Spleen (tissue), 11 donors: Measurements from ENCODE around the gene SCAMP5. TPM values are rescaled to one million over a fixed set of nuclear protein-coding genes. Genes with fewer than 3 reads are reported as not detected.
A peak's percentile ranks its signal among the peaks of the same experiment; 100 is the strongest.

ENCODE experiments used
- DNase-seq: peaks from one replicate; pipeline ENCODE4 v3.0.0-alpha.2; 2020
- H3K27ac ChIP-seq, 8 donors: fragments of 200-600 bp; sonication (generic) in 7 of 8; 1 replicate in 4 of 8; 2 replicates in 4 of 8; pipeline versions ENCODE4 v1.5.0 to v1.8.0; 2016 to 2021; ENCODE audit warnings: inconsistent platforms in 4 of 8, mild to moderate bottlenecking in 4 of 8, moderate library complexity in 1 of 8
- H3K27me3 ChIP-seq, 7 donors: fragments of 200-600 bp; sonication (generic) in 6 of 7; replicated peaks in 1 of 7; 1 replicate in 4 of 7; 2 replicates in 3 of 7; pipeline versions ENCODE4 v1.5.0 to v1.8.0; 2016 to 2021; ENCODE audit warnings: inconsistent platforms in 3 of 7, mild to moderate bottlenecking in 1 of 7
- H3K36me3 ChIP-seq, 6 donors: fragments of 200-600 bp; sonication (generic) in 5 of 6; 1 replicate in 4 of 6; 2 replicates in 2 of 6; pipeline versions ENCODE4 v1.5.0 to v1.8.0; 2016 to 2021; ENCODE audit warnings: inconsistent platforms in 2 of 6
- H3K4me1 ChIP-seq, 6 donors: fragments of 200-600 bp; sonication (generic) in 5 of 6; 1 replicate in 3 of 6; 2 replicates in 3 of 6; pipeline versions ENCODE4 v1.5.0 to v1.8.0; 2016 to 2021; ENCODE audit warnings: inconsistent platforms in 3 of 6
- H3K4me3 ChIP-seq, 8 donors: fragments of 200-600 bp; sonication (generic) in 7 of 8; 1 replicate in 4 of 8; 2 replicates in 4 of 8; pipeline versions ENCODE4 v1.5.0 to v1.8.0; 2016 to 2021; ENCODE audit warnings: inconsistent platforms in 4 of 8, mild to moderate bottlenecking in 4 of 8, moderate library complexity in 2 of 8
- H3K9me3 ChIP-seq, 8 donors: fragments of 200-600 bp; sonication (generic) in 7 of 8; 1 replicate in 4 of 8; 2 replicates in 4 of 8; pipeline versions ENCODE4 v1.5.0 to v1.8.0; 2016 to 2021; ENCODE audit warnings: inconsistent platforms in 4 of 8
- POLR2A ChIP-seq, 3 donors: fragments of 450-650 bp; IDR thresholded peaks; one replicate each; pipeline ENCODE4 v1.5.1; 2017; ENCODE audit warnings: antibody characterized with exemption in 3 of 3, mild to moderate bottlenecking in 1 of 3
- POLR2AphosphoS5 ChIP-seq, 3 donors: sonication (generic); formaldehyde crosslinking; IDR thresholded peaks; one replicate each; pipeline ENCODE4 v1.5.1; 2017; ENCODE audit warnings: antibody characterized with exemption in 3 of 3
- WGBS, 5 donors: extraction: QIAGEN DNeasy Blood & Tissue Kit in 3 of 5; methylation state at CpG; one replicate each; pipeline versions ENCODE4 v1.1.5 to v1.1.7; 2013 to 2018; 5-methylcytosine and 5-hydroxymethylcytosine counted together
- intact Hi-C: fragments of 100-400 bp; cut with DNase I; formaldehyde crosslinking; loops from one replicate; pipeline ENCODE4 v1.15.0; 2023; ENCODE audit warnings: low total_unique reads
- polyA plus RNA-seq, 3 donors: library from polyadenylated mRNA; stranded (reverse); fragments of 200-250 nt; gene quantifications; one replicate each; pipeline ENCODE4 v1.2.1, GENCODE V29; 2013
- small RNA-seq, 4 donors: library from RNA; depleted of rRNA; stranded (forward); fragments of <200 nt; gene quantifications; one replicate each; pipeline ENCODE3, GENCODE V24; 2016
- total RNA-seq, 7 donors: library from RNA; depleted of rRNA in 3 of 7; stranded (reverse); fragments of >200 nt in 3 of 7; fragmentation: NEBNext Ultra II Directional in 4 of 7; extraction: Animal tissue kit (Norgen Biotek cat#: 25700) in 4 of 7; gene quantifications; one replicate each; pipeline versions ENCODE4 v1.1.0 to v1.2.1, GENCODE V29; 2016 to 2021
- TF ChIP-seq, protein P1 (sequence below), 11 experiments: fragments of 200-600 bp in 7 of 11; fragments of 450-650 bp in 4 of 11; sonication (generic) in 4 of 11; IDR thresholded peaks in 8 of 11; conservative IDR thresholded peaks in 3 of 11; 1 replicate in 7 of 11; 2 replicates in 4 of 11; pipeline versions ENCODE4 v1.4.0 to v1.8.0; 2016 to 2021; ENCODE audit warnings: antibody characterized with exemption in 11 of 11, inconsistent platforms in 4 of 11, mild to moderate bottlenecking in 1 of 11
- donor health status: healthy with polysubstance abuse.
- donor health status: DM: no; HTN: no; CAD: no; lungs with moderate emphysema.
- donor health status: DM: no; HTN: no; CAD: no.
- donor health status: Bipolar disorder and iron deficiency.
- donor health status: healthy.
- donor health status: DM: no; HTN: no; CAD: no.
- donor health status: DM: yes; HTN: yes; CAD: no.

SCAMP5 gene
- total and polyA plus RNA-seq, 10 donors: 1.8 to 20.0 (median 8.0) TPM

GRCh38 chr15:75067123-75067830, 71.9 kb downstream of the SCAMP5 start:
- TF ChIP-seq, protein P1, sequence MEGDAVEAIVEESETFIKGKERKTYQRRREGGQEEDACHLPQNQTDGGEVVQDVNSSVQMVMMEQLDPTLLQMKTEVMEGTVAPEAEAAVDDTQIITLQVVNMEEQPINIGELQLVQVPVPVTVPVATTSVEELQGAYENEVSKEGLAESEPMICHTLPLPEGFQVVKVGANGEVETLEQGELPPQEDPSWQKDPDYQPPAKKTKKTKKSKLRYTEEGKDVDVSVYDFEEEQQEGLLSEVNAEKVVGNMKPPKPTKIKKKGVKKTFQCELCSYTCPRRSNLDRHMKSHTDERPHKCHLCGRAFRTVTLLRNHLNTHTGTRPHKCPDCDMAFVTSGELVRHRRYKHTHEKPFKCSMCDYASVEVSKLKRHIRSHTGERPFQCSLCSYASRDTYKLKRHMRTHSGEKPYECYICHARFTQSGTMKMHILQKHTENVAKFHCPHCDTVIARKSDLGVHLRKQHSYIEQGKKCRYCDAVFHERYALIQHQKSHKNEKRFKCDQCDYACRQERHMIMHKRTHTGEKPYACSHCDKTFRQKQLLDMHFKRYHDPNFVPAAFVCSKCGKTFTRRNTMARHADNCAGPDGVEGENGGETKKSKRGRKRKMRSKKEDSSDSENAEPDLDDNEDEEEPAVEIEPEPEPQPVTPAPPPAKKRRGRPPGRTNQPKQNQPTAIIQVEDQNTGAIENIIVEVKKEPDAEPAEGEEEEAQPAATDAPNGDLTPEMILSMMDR (IDR thresholded peaks at IDR 0.05 in 8 of 11, conservative IDR thresholded peaks at IDR 0.05 in 3 of 11): no peak
- TF ChIP-seq POLR2A (IDR thresholded peaks at IDR 0.05) (no peak), POLR2AphosphoS5 (IDR thresholded peaks at IDR 0.05) (no peak)
- Histone ChIP-seq H3K9me3 (peaks cover 0 to 16% (median 9%) of the 10 kb centered on the region in 8 donors), H3K4me3 (no peak overlapping the region), H3K27ac (peak overlapping the region in 2 of 8 donors; percentile 19 to 26), H3K27me3 (no peaks in the 10 kb centered on the region), H3K36me3 (no peaks in the 10 kb centered on the region), H3K4me1 (peaks cover 12 to 74% (median 24%) of the 10 kb centered on the region in 6 donors)
- WGBS, 5 donors: 34 to 78% (median 50%) methylated on average over 3 of the region's 3 CpGs
- intact Hi-C loops: no loop called here
- DNase-seq: no peak

DNA sequence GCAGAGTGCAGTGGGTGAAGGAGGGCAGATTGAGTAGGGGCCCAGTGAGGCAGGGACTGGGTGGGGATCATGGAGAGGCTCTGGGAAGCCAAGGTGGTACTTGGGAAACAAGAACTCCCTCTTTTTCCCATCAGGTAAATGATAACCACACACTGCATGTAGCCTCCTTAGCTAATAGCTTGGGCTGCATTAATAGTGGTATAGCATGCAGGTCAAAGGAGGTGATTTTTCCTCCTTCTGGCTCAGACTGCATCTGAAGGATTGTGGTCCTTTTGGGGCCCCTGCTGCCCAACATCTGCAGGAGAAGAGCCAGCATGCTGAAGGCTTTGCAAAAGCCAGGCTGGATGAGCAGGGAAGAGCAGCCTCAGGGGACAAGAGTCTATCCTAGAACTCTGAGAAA, 73.4 kb downstream of the SCAMP5 start:
- peaks cover 0 to 16% (median 9%) of the 10 kb centered on the region in 8 donors for H3K9me3 ChIP-seq
- peaks cover 12 to 84% (median 33%) of the 10 kb centered on the region in 6 donors for H3K4me1 ChIP-seq
- TF ChIP-seq, protein P1 (IDR thresholded peaks at IDR 0.05 in 8 of 11, conservative IDR thresholded peaks at IDR 0.05 in 3 of 11): no peak
- no peaks in the 10 kb centered on the region for H3K36me3 ChIP-seq
- no peak for DNase-seq
- H3K27ac ChIP-seq: peak overlapping the region in 5 of 8 donors; percentile 62 to 86 (median 71)
- H3K27me3 ChIP-seq: no peaks in the 10 kb centered on the region
- no peak overlapping the region for H3K4me3 ChIP-seq
- intact Hi-C loops: no loop called here

- Histone ChIP-seq H3K4me1 (peaks cover 12 to 83% (median 33%) of the 10 kb centered on the region in 6 donors), H3K27ac (peak overlapping the region in 7 of 8 donors; percentile 42 to 86 (median 69)), H3K27me3 (no peaks in the 10 kb centered on the region), H3K9me3 (peaks cover 0 to 16% (median 9%) of the 10 kb centered on the region in 8 donors), H3K4me3 (peak overlapping the region in 1 of 8 donors; percentile 41), H3K36me3 (no peaks in the 10 kb centered on the region)
- TF ChIP-seq POLR2AphosphoS5 (IDR thresholded peaks at IDR 0.05): peak in 1 of 3 donors; percentile 67
- no peak for TF ChIP-seq POLR2A (IDR thresholded peaks at IDR 0.05)
- intact Hi-C loops: no loop called here
- peak; percentile 84 for DNase-seq
- WGBS, 5 donors: 54 to 66% (median 61%) methylated on average over 7 to 8 of the region's 8 CpGs
These were observed 74.0 kb downstream of the SCAMP5 start for GRCh38 chr15:75069301-75069925.

DNA sequence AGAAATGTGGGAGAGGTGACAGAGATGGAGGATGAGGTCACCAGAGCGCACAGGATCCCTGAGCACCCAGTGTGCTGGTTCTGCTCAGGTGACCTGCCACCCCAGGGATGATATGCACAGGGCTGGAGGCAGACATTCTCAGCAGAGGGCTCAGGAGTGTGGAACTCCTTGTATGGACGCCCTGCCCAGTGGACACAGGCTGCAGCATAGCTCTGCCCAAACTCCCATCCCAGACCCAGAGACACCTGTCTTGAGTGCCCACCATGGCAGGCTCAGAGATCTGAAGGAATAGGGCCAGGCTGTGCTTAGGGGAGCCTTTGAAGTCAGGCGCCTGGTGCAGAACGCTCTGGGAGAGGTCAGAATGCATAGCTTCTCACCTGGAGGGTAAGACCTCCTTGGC, 75.3 kb downstream of the SCAMP5 start:
- TF ChIP-seq POLR2A (IDR thresholded peaks at IDR 0.05) (no peak), POLR2AphosphoS5 (IDR thresholded peaks at IDR 0.05) (no peak)
- TF ChIP-seq, protein P1 (IDR thresholded peaks at IDR 0.05 in 8 of 11, conservative IDR thresholded peaks at IDR 0.05 in 3 of 11): no peak
- peak overlapping the region in 3 of 8 donors; percentile 71 to 86 (median 83) for H3K27ac ChIP-seq
- no peak overlapping the region for H3K4me3 ChIP-seq
- no peak for DNase-seq
- intact Hi-C loops: no loop called here
- no peaks in the 10 kb centered on the region for H3K27me3 ChIP-seq
- H3K4me1 ChIP-seq: peaks cover 9 to 70% (median 31%) of the 10 kb centered on the region in 6 donors
- H3K36me3 ChIP-seq: no peaks in the 10 kb centered on the region
- peaks cover 0 to 26% (median 17%) of the 10 kb centered on the region in 8 donors for H3K9me3 ChIP-seq
- 84 to 100% (median 90%) methylated on average over 1 to 4 of the region's 4 CpGs for WGBS, 5 donors

Small RNA genes lying within 50 kb of the gene (small RNA-seq; reads per million reads assigned to genes)
- gene AC015720.1 (0 reads per million in 4 donors), gene RF00019 (0 reads per million in 4 donors)

Other genes with a start within 250 kb of the SCAMP5 start
- gene CYP1A2, start 246.7 kb upstream of the SCAMP5 start, total RNA-seq: not detected
- not detected for gene CYP1A2, start 246.7 kb upstream of the SCAMP5 start, polyA plus RNA-seq
- gene CSK, start 213.5 kb upstream of the SCAMP5 start, total RNA-seq: 100 to 1,000 TPM; 121 to 281 (median 197) TPM
- 100 to 1,000 TPM; 150 to 244 (median 187) TPM for gene CSK, start 213.5 kb upstream of the SCAMP5 start, polyA plus RNA-seq
- gene LMAN1L, start 182.7 kb upstream of the SCAMP5 start, total RNA-seq: 100 to 1,000 TPM in 4 of 7 donors, 10 to 100 TPM in 3; 55.3 to 164 (median 106) TPM
- 10 to 100 TPM in 2 of 3 donors, 1 to 10 TPM in 1; 2.4 to 36.8 (median 25.6) TPM for gene LMAN1L, start 182.7 kb upstream of the SCAMP5 start, polyA plus RNA-seq
- gene CPLX3, start 168.9 kb upstream of the SCAMP5 start, total RNA-seq: 10 to 100 TPM; 17.7 to 73.7 (median 37.0) TPM
- 100 to 1,000 TPM in 2 of 3 donors, 10 to 100 TPM in 1; 28.9 to 207 (median 127) TPM for gene CPLX3, start 168.9 kb upstream of the SCAMP5 start, polyA plus RNA-seq
- 10 to 100 TPM; 51.7 to 74.6 (median 57.7) TPM for gene ULK3, start 152.4 kb upstream of the SCAMP5 start, total RNA-seq
- 10 to 100 TPM; 33.2 to 71.5 (median 64.7) TPM for gene ULK3, start 152.4 kb upstream of the SCAMP5 start, polyA plus RNA-seq
- gene SCAMP2, start 122.2 kb upstream of the SCAMP5 start, total RNA-seq: 100 to 1,000 TPM in 5 of 7 donors, 10 to 100 TPM in 2; 84.3 to 129 (median 113) TPM
- 10 to 100 TPM; 34.7 to 48.1 (median 38.5) TPM for gene SCAMP2, start 122.2 kb upstream of the SCAMP5 start, polyA plus RNA-seq
- gene MPI, start 105.5 kb upstream of the SCAMP5 start, total RNA-seq: 10 to 100 TPM; 25.6 to 49.9 (median 41.0) TPM
- gene MPI, start 105.5 kb upstream of the SCAMP5 start, polyA plus RNA-seq: 10 to 100 TPM; 16.4 to 29.6 (median 20.5) TPM
- 100 to 1,000 TPM in 1 of 7 donors, 10 to 100 TPM in 6; 54.6 to 103 (median 69.8) TPM for gene FAM219B, start 88.7 kb upstream of the SCAMP5 start, total RNA-seq
- 10 to 100 TPM; 18.6 to 31.3 (median 20.1) TPM for gene FAM219B, start 88.7 kb upstream of the SCAMP5 start, polyA plus RNA-seq
- 100 to 1,000 TPM in 4 of 7 donors, 10 to 100 TPM in 3; 83.2 to 122 (median 108) TPM for gene COX5A, start 57.5 kb upstream of the SCAMP5 start, total RNA-seq
- 100 to 1,000 TPM; 142 to 247 (median 221) TPM for gene COX5A, start 57.5 kb upstream of the SCAMP5 start, polyA plus RNA-seq
- gene RPP25, start 38.8 kb upstream of the SCAMP5 start, total RNA-seq: 10 to 100 TPM in 6 of 7 donors, 1 to 10 TPM in 1; 7.9 to 18.9 (median 15.4) TPM
- 10 to 100 TPM in 2 of 3 donors, 1 to 10 TPM in 1; 4.6 to 11.4 (median 10.9) TPM for gene RPP25, start 38.8 kb upstream of the SCAMP5 start, polyA plus RNA-seq
- gene PPCDC, start 28.0 kb downstream of the SCAMP5 start, total RNA-seq: 10 to 100 TPM; 13.8 to 29.0 (median 21.9) TPM
- gene PPCDC, start 28.0 kb downstream of the SCAMP5 start, polyA plus RNA-seq: 10 to 100 TPM; 21.2 to 28.0 (median 23.1) TPM
- 10 to 100 TPM; 56.0 to 70.2 (median 67.6) TPM for gene C15orf39, start 206.3 kb downstream of the SCAMP5 start, total RNA-seq
- 10 to 100 TPM in 1 of 3 donors, 1 to 10 TPM in 2; 6.9 to 19.3 (median 7.4) TPM for gene C15orf39, start 206.3 kb downstream of the SCAMP5 start, polyA plus RNA-seq